Right ventricle myocardium inferior (tissue), 1 donor: ENCODE measurements around the gene CEACAM3. TPM values are rescaled to one million over a fixed set of nuclear protein-coding genes. Genes with fewer than 3 reads are reported as not detected.
"Not testable (repeated sequence)": the region's sequence is repeated elsewhere in the genome, so short reads cannot be mapped to it uniquely, and the experiment has no call there.

Experiments used
- ATAC-seq: fragments of 200-7000 bp; cut with Tn5 transposase; one replicate; pipeline ENCODE4 v1.9.1; 2020; ENCODE audit warnings: mild to moderate bottlenecking, moderate library complexity
- DNase-seq: peaks from one replicate; pipeline ENCODE4 v3.0.0; 2021; ENCODE audit errors: missing footprints
- intact Hi-C: fragments of 100-400 bp; cut with DNase I; formaldehyde crosslinking; loops from one replicate; pipeline ENCODE4 v1.11.0; 2022
- total RNA-seq: library from RNA; stranded (reverse); fragmentation: NEBNext Ultra II Directional; extraction: Animal tissue kit (Norgen Biotek cat#: 25700); gene quantifications from one replicate; pipeline ENCODE4 v1.2.1, GENCODE V29; 2021
- donor health status: DM: no; HTN: yes; CAD: no; lungs with severe emphysema.

The CEACAM3 gene
- total RNA-seq, 1 donor from 2014 or later = 0.32 TPM

GRCh38 chr19:41788518-41788917 lies 7.9 kb upstream of the CEACAM3 start:
- intact Hi-C loops, ATAC-seq, DNase-seq: not testable (repeated sequence)

DNA sequence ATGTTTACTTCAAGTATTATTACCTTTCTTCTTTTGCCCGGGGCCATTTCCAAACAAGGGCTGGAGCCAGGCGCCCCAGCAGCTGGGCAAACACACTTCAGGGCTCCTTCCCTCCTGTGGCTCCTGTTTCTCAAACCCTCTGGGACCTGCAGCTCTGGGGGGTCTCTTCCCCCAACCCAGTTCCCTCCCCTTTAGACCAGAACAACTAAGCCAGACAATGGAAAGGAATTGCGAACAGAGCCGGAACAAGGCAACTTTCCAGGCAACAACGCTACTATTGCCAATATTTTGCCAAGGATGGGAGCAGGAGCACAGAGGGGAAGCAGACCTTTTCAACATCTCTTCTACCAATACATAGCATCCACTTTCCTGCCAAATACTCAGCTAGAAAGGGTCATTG lies 7.3 kb upstream of the CEACAM3 start:
- intact Hi-C loops, ATAC-seq, DNase-seq: not testable (repeated sequence)

DNA sequence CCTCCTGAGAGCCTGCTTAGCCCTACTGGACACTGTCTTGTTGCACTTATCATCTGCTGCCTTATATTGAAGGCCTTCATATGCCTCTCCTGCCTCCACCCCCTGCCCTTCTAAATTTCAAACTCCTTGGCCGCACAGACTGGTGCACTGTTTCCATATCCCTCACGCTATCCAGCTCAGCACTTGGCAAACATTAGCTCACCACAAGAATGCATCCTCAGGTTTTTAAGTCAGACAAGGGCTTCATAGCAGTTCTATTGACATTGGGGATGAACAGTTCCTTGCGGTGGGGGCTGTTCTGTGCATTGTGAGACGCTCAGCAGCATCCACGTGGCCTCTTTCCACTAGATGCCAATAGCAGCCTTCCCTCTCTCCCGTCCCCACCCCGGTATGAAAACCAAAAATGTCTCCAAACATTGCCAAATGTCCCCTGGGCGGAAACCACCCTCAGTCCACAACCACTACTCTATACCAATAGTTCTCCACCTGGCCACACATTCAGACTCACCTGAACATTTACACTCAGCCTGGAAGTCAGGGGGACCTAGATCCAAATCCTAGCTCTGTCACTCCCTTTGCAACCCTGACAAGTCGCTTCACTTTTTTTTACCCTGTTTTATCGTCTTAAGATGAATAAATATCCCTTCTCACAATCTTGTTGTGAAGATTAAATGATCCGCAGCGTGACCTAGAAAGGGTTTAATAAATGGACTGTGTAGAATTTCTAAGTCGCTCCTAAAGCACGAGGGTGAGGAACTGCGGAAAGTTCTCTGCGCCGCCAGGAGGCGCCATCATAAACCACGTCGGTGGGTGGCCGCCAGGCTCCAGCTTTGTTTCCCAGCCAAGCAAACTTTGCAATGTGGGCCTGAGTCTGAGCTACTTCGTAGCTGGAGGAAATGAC lies 3.6 kb upstream of the CEACAM3 start:
- ATAC-seq = no peak

DNA sequence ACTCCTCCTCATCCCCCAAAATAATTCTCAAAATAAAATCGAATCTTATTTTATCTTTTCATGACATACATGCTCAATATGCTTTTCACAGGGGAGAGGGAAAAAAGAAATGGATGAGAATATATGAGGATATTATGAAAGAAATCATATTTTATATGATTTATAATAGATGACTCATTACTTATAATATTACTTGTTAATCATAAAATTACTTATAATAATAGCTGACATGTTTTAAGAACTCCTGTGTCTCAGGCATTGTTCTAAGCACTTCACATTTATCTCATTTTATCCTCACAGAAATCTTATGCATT lies 3.0 kb upstream of the CEACAM3 start:
- ATAC-seq = no peak
- DNase-seq = no peak
- intact Hi-C loops = no loop called here

More for the DNA sequence above, 3.6 kb upstream of the CEACAM3 start:
- DNase-seq = peak; percentile 84
- intact Hi-C loops = no loop called here

DNA sequence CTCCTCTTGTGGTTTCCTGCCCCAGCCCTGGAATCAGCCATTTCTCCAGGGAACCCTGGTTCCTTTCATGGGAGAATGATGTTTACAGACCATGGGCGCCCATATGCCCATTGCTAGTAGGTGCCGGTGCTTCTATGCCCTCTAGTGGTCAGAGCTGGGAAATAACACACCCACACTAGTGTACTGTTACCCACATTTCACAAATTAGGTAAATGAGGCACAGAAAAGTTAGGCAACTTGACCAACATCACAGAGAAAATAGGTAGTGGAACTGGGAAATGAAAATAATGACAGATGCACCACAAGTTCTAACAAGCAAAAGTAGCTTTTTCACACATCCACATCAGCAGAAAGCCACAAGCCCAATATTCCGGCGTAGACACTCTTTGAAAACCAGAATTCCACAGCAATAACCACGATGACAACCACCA lies 1.3 kb upstream of the CEACAM3 start:
- intact Hi-C loops = no loop called here
- ATAC-seq = peak; percentile 72
- no peak for DNase-seq

- DNase-seq (no peak), ATAC-seq (no peak)
- intact Hi-C loops = no loop called here
Observed at GRCh38 chr19:41796901-41797300, 514 bp downstream of the CEACAM3 start.

GRCh38 chr19:41799444-41800000 lies 3.1 kb downstream of the CEACAM3 start:
- intact Hi-C loops = no loop called here
- ATAC-seq (no peak), DNase-seq (no peak)

DNA sequence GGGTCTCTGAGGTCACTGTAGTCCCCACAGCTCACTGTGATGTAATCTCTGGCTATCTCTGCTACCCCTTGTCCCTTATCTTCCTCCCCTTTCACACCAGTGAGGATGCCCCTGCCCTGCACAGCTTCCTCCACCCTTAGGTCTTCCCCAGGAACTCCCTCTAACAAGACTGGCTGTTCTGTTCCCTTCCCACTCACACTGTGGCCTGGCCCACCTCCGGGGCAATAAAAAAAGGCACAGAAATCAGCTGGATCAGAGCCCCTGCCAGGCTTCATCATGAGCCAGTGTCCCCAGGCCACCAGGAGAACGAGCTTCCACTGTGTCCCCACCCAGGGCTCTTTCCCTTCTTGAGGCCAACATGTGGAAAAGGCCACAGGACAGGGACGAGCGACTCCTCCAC lies 4.6 kb downstream of the CEACAM3 start:
- intact Hi-C loops = no loop called here
- no peak for ATAC-seq
- DNase-seq = no peak

- DNase-seq = no peak
- intact Hi-C loops = no loop called here
Observed at GRCh38 chr19:41801792-41802211, 5.4 kb downstream of the CEACAM3 start.

DNA sequence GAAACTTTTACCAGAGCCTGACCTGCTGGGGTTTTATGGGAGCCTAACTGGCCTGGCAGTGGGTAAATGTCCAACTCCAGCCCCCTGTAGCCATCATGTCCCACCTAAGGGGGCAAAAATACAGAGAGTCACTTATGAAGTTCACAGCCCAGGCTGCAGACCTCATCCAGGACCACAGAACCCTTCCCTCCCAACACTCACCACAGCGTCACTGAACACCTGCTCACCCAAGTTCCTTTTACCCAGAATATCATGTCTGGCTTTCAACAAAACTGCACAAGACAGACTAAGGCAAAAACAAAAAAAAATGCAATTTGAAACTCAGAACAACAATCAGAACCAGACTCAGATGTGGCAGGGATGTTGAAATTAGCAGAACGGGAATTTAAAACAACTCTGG lies 6.4 kb downstream of the CEACAM3 start:
- no peak for ATAC-seq
- intact Hi-C loops = no loop called here
- DNase-seq = no peak

More at GRCh38 chr19:41801792-41802211, 5.4 kb downstream of the CEACAM3 start:
- ATAC-seq = peak; percentile 46

DNA sequence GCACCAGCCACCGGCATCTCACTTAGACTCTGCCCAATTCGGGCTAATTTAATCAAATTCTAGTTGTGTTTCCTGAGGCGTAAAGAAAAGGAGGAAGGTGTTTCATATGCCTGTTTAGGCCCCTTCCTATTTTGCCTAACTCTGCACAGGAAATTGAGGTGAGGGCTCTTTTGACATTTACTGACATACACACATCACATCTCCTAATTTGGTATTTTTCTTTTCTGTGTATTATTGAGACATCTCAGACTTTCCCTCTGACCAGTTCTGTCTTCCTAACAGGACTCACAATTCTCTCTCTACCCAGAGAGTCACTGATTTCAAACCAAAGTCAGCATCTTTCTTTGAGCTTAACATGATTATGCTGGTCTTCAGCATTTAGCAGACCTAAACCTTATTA lies 7.9 kb downstream of the CEACAM3 start:
- ATAC-seq = no peak
- no peak for DNase-seq
- intact Hi-C loops = no loop called here

DNA sequence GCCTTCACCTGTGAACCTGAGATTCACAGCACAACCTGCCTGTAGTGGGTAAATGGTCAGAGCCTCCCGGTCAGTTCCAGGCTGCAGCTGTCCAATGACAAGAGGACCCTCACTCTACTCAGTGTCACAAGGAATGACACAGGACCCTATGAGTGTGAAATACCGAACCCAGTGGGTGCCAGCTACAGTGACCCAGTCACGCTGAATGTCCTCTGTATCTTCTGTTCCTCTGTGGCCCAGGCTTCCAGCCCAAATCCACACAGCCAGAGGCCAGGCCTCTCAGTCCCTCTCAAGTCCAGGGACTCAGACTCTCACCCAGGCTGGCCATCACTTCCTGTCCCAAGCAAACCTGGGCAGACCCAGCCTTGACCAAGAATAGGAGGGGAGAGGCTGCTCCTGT lies 10.8 kb downstream of the CEACAM3 start:
- ATAC-seq (no peak), DNase-seq (no peak)
- intact Hi-C loops = no loop called here

DNA sequence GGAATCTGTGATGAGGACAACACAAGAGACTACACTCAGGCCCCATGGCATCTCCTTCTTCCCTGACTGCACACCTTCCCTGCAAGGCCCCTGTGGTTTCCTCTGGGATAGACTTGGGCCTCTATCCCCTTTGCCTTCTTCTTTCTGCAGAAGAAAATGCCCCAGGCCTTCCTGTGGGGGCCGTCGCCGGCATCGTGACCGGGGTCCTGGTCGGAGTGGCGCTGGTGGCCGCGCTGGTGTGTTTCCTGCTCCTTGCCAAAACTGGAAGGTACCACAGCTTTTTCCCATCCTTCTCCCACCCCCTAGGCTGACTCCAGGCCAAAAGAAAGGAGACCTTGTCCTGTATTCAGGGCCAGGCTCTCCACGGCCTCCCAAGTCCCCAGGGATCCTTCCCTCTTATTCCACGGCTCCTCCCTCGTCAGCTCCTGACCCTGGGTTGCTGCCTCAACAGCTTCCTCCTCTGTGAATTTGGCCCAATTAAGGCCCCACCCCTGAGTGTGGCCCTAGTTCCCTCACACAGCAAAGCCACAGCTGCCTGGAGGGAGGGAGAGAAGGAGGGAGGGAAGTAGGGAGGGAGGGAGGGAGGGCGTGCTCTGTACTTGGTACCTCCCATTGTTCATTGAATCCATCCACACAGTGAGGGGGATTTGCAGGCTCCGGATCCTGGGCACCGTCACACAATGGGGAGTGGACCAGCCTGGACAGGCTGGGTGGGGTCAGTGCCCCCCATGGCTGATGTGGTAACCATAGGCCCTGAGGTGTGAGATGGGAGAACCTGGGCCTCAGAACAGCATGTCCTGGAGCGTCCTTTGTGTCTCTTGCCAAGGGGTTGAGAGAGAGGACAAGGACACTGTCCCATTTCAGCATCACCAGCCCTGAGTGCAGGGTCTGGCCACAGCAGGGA lies 12.5 kb downstream of the CEACAM3 start:
- peak; percentile 70 for ATAC-seq
- intact Hi-C loops = no loop called here
- peak; percentile 83 for DNase-seq

DNA sequence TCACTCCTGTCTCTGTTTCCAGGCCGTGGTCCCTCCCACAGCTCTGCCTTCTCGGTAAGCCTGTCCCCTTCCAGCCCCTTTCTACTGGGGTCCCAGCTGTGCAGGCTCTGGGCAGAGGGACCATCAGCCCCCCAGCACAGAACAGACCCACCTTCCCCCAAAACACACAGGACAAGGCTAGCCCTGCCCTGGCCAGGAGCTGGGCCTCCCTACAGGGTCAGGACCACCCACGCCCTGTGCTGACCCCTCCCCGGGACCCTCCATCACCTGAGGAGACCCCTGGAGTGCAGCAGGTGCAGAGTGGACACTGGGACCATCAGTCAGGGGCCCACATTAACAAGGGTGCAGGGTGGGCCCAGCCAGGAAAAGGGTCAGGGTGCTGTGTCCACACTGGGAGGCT lies 13.9 kb downstream of the CEACAM3 start:
- no peak for ATAC-seq
- DNase-seq = no peak
- intact Hi-C loops = no loop called here

- DNase-seq (peak; percentile 74), ATAC-seq (peak; percentile 38)
Observed at GRCh38 chr19:41811036-41811435, 14.6 kb downstream of the CEACAM3 start.

GRCh38 chr19:41811981-41812380 lies 15.6 kb downstream of the CEACAM3 start:
- ATAC-seq (no peak), DNase-seq (no peak)
- intact Hi-C loops = no loop called here

More at GRCh38 chr19:41811036-41811435, 14.6 kb downstream of the CEACAM3 start:
- intact Hi-C loops = no loop called here

DNA sequence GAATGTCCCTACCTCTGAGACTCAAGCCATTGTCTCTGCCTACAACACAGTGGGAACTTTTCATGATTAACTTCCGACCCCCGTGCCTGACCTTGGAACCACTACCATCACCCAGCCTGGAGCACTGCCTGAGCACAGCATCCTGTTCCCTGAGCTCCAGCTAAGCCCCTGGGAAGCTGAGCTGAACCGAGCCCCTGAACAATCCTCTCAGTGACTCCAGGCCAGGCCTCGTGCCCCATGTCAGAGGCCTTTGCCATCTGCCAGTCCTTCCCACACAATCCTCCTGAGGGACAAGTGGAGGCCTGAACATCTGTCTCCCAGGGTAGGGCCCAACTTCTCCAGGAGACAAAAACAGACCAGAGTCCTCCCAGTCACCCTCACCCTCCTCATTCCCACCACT lies 17.5 kb downstream of the CEACAM3 start:
- DNase-seq (no peak), ATAC-seq (no peak)
- intact Hi-C loops = no loop called here

- DNase-seq (no peak), ATAC-seq (no peak)
- intact Hi-C loops = no loop called here
Observed at GRCh38 chr19:41815301-41815700, 18.9 kb downstream of the CEACAM3 start.

DNA sequence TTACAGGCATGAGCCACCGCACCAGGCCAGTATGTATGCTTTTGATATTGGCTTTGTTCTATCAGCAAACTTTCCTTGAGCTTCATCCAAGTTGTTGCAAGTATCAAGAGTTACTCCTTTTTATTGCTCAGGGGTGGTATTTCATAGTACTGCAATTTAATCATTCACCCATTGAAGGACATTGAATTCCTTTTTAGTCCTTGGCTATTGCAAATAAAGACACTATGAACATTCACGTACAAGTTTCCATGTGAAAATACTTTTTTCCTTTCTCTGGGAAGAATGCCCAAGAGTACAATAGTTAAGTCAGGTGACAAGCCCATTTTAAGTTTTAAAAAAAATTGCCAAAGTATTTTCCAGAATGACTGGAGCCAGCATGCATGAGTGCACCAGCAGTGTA lies 20.4 kb downstream of the CEACAM3 start:
- intact Hi-C loops = no loop called here
- DNase-seq (no peak), ATAC-seq (no peak)
